ENCODE measurements around the gene AKAP1. TPM values are rescaled to one million over a fixed set of nuclear protein-coding genes. Genes with fewer than 3 reads are reported as not detected.

The AKAP1 gene
- total and polyA plus RNA-seq, 8 donors: 6.6 to 348 (median 59.4) TPM

DNA sequence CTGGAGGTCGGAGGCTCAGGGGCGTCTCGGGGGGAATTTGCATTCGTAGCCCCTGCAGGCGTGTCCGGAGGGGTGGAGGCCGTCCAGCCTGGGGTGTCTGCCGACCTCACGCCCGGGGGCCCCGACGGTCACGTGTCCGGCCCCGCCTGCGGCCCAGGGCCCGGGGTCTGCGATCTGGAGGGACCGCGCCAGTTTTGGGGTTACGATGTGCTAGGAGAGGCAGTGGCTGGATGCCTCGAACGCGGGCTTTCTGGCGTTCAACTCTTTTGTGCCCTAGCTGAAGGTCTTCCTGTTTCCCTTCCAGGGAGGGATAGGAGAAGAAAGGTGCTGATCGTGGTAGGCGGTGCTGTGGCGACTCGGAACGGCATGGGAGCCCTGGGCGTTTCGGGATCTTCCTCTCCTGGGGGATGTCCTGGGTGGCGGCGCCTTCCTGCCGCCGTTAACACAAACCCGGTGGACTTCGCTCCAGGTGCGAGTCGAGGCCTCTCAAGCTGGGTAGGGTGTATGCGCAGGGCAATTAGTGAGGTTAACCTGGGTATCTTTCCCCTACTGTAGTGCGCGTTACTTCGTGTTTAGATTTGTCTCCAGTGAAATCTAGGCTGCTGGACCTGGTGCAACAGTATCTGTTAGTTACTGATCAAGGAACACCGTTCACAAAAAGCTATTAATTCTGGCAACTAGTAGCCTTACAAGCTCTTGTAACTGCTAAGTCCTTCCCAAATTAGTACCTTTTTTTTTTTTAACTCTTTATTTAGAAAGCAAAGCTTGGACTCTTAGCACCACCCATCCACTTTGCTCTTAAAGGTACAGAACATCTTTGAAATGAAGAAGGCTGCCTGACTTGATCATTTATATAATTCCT lies 1.3 kb downstream of the AKAP1 start:
- TF ChIP-seq POLR2AphosphoS5 (IDR thresholded peaks at IDR 0.05): no peak
- TF ChIP-seq POLR2A (IDR thresholded peaks at IDR 0.05): peak in 1 of 4 donors; percentile 12
- Histone ChIP-seq H3K27me3 (no peaks in the 10 kb centered on the region), H3K36me3 (no peaks in the 10 kb centered on the region), H3K4me1 (peaks cover 43 to 69% (median 58%) of the 10 kb centered on the region in 4 donors), H3K9me3 (no peaks in the 10 kb centered on the region), H3K4me3 (peak overlapping the region; percentile 76 to 93 (median 88)), H3K27ac (peak overlapping the region; percentile 92 to 98 (median 97))
- peak; percentile 50 to 74 for DNase-seq
- 0 to 1% (median 1%) methylated on average over 34 to 45 of the region's 45 CpGs for WGBS, 5 donors
- intact Hi-C loops (cut with DNase I; ENCODE audit: low total_unique reads): no loop called here

DNA sequence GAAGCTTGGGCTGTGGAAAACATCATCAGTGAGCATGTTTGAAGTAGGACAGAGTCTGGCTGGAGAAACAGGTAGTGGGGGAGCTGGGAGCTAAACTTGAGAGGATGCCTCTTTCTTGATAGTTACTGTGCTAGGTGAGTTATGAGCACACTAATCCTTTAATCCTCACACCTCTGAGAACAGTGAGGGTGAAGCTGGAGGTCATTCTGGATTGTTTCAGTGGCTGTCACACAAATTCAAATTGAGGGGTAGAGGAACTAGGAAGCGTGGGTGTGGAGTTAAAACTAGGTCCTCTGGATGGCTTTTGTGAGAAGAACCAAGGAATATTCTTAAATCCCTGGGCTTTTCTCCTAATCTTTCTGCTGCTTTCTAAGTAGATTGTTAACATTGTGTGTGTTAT lies 3.3 kb downstream of the AKAP1 start:
- Histone ChIP-seq H3K27ac (peak overlapping the region; percentile 34 to 98 (median 83)), H3K27me3 (no peaks in the 10 kb centered on the region), H3K4me3 (peak overlapping the region in 1 of 4 donors; percentile 6), H3K4me1 (peaks cover 62 to 83% (median 76%) of the 10 kb centered on the region in 4 donors), H3K9me3 (no peaks in the 10 kb centered on the region), H3K36me3 (no peaks in the 10 kb centered on the region)
- intact Hi-C loops (cut with DNase I; ENCODE audit: low total_unique reads): no loop called here
- 40 to 78% (median 53%) methylated on average over 1 of the region's 1 CpG for WGBS, 5 donors
- no peak for TF ChIP-seq EP300 (IDR thresholded peaks at IDR 0.05)
- TF ChIP-seq, protein P1, sequence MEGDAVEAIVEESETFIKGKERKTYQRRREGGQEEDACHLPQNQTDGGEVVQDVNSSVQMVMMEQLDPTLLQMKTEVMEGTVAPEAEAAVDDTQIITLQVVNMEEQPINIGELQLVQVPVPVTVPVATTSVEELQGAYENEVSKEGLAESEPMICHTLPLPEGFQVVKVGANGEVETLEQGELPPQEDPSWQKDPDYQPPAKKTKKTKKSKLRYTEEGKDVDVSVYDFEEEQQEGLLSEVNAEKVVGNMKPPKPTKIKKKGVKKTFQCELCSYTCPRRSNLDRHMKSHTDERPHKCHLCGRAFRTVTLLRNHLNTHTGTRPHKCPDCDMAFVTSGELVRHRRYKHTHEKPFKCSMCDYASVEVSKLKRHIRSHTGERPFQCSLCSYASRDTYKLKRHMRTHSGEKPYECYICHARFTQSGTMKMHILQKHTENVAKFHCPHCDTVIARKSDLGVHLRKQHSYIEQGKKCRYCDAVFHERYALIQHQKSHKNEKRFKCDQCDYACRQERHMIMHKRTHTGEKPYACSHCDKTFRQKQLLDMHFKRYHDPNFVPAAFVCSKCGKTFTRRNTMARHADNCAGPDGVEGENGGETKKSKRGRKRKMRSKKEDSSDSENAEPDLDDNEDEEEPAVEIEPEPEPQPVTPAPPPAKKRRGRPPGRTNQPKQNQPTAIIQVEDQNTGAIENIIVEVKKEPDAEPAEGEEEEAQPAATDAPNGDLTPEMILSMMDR (IDR thresholded peaks at IDR 0.05): no peak
- TF ChIP-seq POLR2AphosphoS5 (IDR thresholded peaks at IDR 0.05): no peak
- DNase-seq: no peak

DNA sequence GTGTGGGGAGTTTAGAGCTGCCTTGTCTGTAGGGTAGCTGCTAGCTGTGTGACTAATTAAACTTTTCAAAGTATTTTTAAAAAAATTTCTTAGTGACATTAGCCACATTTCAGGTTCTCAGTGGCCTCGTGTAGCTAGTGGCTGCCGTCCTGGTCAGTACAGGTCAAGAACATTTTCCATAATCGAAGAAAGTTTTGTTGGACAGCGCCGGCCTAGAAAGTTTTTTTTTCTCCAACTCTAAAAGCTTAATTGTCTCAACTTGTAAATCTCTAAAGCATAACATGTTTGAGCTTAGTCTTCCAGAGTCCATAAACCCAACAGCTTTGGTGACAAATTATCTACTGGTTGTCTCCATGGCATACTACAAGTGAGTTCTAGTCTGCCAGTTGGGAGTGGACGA lies 4.3 kb downstream of the AKAP1 start:
- Histone ChIP-seq H3K4me1 (peaks cover 67 to 82% (median 74%) of the 10 kb centered on the region in 4 donors), H3K27ac (peak overlapping the region in 4 of 5 donors; percentile 72 to 98 (median 90)), H3K36me3 (no peaks in the 10 kb centered on the region), H3K27me3 (no peaks in the 10 kb centered on the region), H3K9me3 (no peaks in the 10 kb centered on the region), H3K4me3 (peak overlapping the region in 1 of 4 donors; percentile 6)
- no peak for DNase-seq
- WGBS, 5 donors: 47 to 63% (median 58%) methylated on average over 6 of the region's 6 CpGs
- intact Hi-C loops (cut with DNase I; ENCODE audit: low total_unique reads): no loop called here
- no peak for TF ChIP-seq POLR2AphosphoS5 (IDR thresholded peaks at IDR 0.05)
- no peak for TF ChIP-seq POLR2A (IDR thresholded peaks at IDR 0.05)
- TF ChIP-seq, protein P1 (IDR thresholded peaks at IDR 0.05): no peak
- TF ChIP-seq EP300 (IDR thresholded peaks at IDR 0.05): no peak

DNA sequence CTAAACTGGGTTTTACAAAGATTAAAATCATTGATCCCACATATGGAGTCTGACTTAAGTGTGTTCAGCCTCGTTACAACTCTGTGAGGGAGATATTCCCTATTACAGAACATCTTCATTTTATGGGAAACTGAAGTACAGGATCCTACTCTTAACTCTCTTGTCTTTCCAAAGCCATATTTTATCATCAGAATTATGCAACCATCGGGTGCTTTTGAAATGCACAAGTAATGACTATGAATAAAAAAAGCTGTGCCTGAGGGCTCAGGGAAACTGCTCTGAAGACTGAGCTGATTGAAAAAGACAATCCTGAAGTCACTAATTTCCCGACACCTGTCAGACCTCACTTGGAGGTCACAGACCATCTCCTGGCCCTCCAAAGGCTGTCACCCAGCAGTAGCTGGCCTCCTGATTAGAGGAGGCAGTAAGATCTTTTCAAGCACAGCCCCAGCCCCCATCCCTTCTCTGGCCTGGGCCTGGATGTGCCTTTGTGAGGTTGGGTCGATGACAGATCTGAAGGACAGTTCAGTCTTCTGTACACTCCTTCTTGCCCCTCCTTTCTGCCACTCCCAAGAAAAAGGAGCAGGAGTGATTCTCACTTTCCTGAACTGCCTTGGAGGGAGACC lies 5.6 kb downstream of the AKAP1 start:
- H3K27ac ChIP-seq: peak overlapping the region; percentile 6 to 98 (median 83)
- 44 to 69% (median 61%) methylated on average over 4 of the region's 4 CpGs for WGBS, 5 donors
- no peaks in the 10 kb centered on the region for H3K9me3 ChIP-seq
- H3K27me3 ChIP-seq: no peaks in the 10 kb centered on the region
- H3K36me3 ChIP-seq: no peaks in the 10 kb centered on the region
- no peak for TF ChIP-seq EP300 (IDR thresholded peaks at IDR 0.05)
- no peak for TF ChIP-seq POLR2AphosphoS5 (IDR thresholded peaks at IDR 0.05)
- TF ChIP-seq, protein P1 (IDR thresholded peaks at IDR 0.05): no peak
- TF ChIP-seq POLR2A (IDR thresholded peaks at IDR 0.05): no peak
- H3K4me3 ChIP-seq: no peak overlapping the region
- no peak for DNase-seq
- intact Hi-C loops (cut with DNase I; ENCODE audit: low total_unique reads): no loop called here
- peaks cover 70 to 90% (median 81%) of the 10 kb centered on the region in 4 donors for H3K4me1 ChIP-seq
